ENCODE measurements around the gene ADAM19.

The ADAM19 gene

GRCh38 chr5:157521704-157522029 is 53.9 kb downstream of the ADAM19 start:
- Histone ChIP-seq H3K4me3 (ENCODE audit: low read length) (no peak overlapping the region), H3K4me1 (ENCODE audit: insufficient read depth, low read length) (no peaks in the 10 kb centered on the region), H3K9me3 (ENCODE audit: insufficient read depth, low read depth, low read length) (no peaks in the 10 kb centered on the region), H3K36me3 (ENCODE audit: insufficient read depth, low read length) (peaks cover 12% of the 10 kb centered on the region; the same call in 1 of the 2 replicates), H3K27ac (ENCODE audit: low read depth, low read length) (no peak overlapping the region), H3K27me3 (ENCODE audit: insufficient read depth, low read length) (no peaks in the 10 kb centered on the region), H3K9ac (ENCODE audit: low read depth, low read length) (no peak overlapping the region)
- 95% methylated on average over 5 of the region's 5 CpGs for WGBS

- Histone ChIP-seq H3K27me3 (ENCODE audit: insufficient read depth, low read length) (no peaks in the 10 kb centered on the region), H3K9me3 (ENCODE audit: insufficient read depth, low read depth, low read length) (no peaks in the 10 kb centered on the region), H3K36me3 (ENCODE audit: insufficient read depth, low read length) (peaks cover 12% of the 10 kb centered on the region; the same call in 1 of the 2 replicates), H3K4me1 (ENCODE audit: insufficient read depth, low read length) (no peaks in the 10 kb centered on the region), H3K4me3 (ENCODE audit: low read length) (no peak overlapping the region), H3K9ac (ENCODE audit: low read depth, low read length) (no peak overlapping the region), H3K27ac (ENCODE audit: low read depth, low read length) (no peak overlapping the region)
- 93% methylated on average over 9 of the region's 9 CpGs for WGBS
These were observed 54.5 kb downstream of the ADAM19 start for GRCh38 chr5:157520911-157521703.

DNA sequence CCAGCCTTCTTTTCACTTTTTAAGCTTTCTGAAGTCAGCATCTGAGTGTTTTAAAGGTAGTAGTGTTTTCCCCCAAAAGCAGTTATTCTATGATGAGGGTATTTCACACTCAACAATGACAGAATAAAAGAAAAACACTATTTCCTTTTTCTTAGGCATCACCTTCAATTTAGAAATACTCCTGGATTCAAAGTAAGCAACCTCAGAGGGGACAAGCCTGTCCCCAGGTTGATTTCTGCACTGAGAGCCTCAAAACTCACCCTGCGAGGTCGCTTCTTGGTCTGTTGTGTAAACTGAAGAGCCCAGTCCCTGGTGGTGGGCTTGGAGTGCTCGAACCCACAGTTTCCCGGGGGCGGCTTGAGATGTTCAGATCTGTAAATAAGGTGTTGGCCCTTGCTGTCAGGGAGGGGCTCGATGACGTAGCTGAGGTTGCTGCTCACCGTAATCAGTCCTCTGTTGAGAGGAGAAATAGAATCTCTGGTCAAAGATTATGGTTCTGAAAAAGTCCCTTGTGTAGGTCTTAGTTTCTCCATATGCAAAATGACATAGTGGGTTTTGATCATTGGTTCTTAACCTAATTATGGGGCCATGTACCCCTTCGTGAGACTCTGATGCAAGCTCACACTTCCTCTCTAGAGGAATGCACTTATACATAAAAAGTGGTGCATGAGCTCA is 55.9 kb downstream of the ADAM19 start:
- no peaks in the 10 kb centered on the region for H3K27me3 ChIP-seq (ENCODE audit: insufficient read depth, low read length)
- no peaks in the 10 kb centered on the region for H3K9me3 ChIP-seq (ENCODE audit: insufficient read depth, low read depth, low read length)
- peaks cover 12% of the 10 kb centered on the region; the same call in 1 of the 2 replicates for H3K36me3 ChIP-seq (ENCODE audit: insufficient read depth, low read length)
- 96% methylated on average over 9 of the region's 9 CpGs for WGBS
- no peaks in the 10 kb centered on the region for H3K4me1 ChIP-seq (ENCODE audit: insufficient read depth, low read length)
- no peak overlapping the region for H3K4me3 ChIP-seq (ENCODE audit: low read length)
- no peak overlapping the region for H3K9ac ChIP-seq (ENCODE audit: low read depth, low read length)
- no peak overlapping the region for H3K27ac ChIP-seq (ENCODE audit: low read depth, low read length)

GRCh38 chr5:157518963-157519362 is 56.6 kb downstream of the ADAM19 start:
- Histone ChIP-seq H3K9ac (ENCODE audit: low read depth, low read length) (no peak overlapping the region), H3K36me3 (ENCODE audit: insufficient read depth, low read length) (peaks cover 14% of the 10 kb centered on the region), H3K27ac (ENCODE audit: low read depth, low read length) (no peak overlapping the region), H3K27me3 (ENCODE audit: insufficient read depth, low read length) (no peaks in the 10 kb centered on the region), H3K4me1 (ENCODE audit: insufficient read depth, low read length) (no peaks in the 10 kb centered on the region), H3K4me3 (ENCODE audit: low read length) (no peak overlapping the region), H3K9me3 (ENCODE audit: insufficient read depth, low read depth, low read length) (no peaks in the 10 kb centered on the region)
- WGBS: 97% methylated on average over 6 of the region's 6 CpGs

DNA sequence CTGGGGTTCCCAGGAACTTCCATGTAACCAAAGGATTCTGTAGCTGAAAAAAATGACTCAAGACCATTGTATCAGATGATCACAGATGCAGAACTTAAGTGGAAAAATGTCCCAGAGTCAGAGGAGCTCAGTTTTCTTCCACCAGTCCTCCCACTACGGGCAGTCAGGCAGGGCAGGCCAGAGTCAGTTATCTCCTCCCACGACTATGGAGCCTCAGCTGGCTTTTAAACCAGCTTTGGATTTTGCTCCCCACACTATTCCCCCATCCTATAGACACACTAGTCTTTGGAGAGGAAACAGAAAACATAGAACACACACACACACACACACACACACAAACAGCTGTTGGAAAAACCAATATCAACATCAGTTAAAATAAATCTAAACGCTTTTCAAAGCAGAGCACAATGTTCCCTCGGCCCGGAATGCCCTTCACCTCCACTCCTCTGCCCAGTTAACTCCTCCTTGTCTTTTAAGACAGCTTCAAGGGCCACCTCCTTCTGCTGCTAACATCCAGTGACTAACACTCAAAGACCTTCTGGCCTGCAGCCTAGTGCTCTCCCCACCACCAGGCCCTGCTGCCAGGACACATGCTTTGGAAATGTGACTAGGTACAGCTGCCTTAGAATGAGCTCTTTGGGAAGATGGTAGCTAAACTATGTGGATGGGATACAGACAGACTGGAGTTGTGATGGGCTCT is 58.8 kb downstream of the ADAM19 start:
- no peak overlapping the region for H3K9ac ChIP-seq (ENCODE audit: low read depth, low read length)
- no peaks in the 10 kb centered on the region for H3K4me1 ChIP-seq (ENCODE audit: insufficient read depth, low read length)
- H3K36me3 ChIP-seq (ENCODE audit: insufficient read depth, low read length): peaks cover 26% of the 10 kb centered on the region
- WGBS: 87% methylated on average over 5 of the region's 5 CpGs
- no peak overlapping the region for H3K27ac ChIP-seq (ENCODE audit: low read depth, low read length)
- H3K27me3 ChIP-seq (ENCODE audit: insufficient read depth, low read length): no peaks in the 10 kb centered on the region
- no peaks in the 10 kb centered on the region; the same call in 1 of the 2 replicates for H3K9me3 ChIP-seq (ENCODE audit: insufficient read depth, low read depth, low read length)
- H3K4me3 ChIP-seq (ENCODE audit: low read length): no peak overlapping the region

GRCh38 chr5:157516006-157516405 is 59.6 kb downstream of the ADAM19 start:
- Histone ChIP-seq H3K27me3 (ENCODE audit: insufficient read depth, low read length) (no peaks in the 10 kb centered on the region), H3K27ac (ENCODE audit: low read depth, low read length) (no peak overlapping the region), H3K9ac (ENCODE audit: low read depth, low read length) (no peak overlapping the region), H3K9me3 (ENCODE audit: insufficient read depth, low read depth, low read length) (no peaks in the 10 kb centered on the region; the same call in 1 of the 2 replicates), H3K4me1 (ENCODE audit: insufficient read depth, low read length) (no peaks in the 10 kb centered on the region), H3K36me3 (ENCODE audit: insufficient read depth, low read length) (peaks cover 29% of the 10 kb centered on the region), H3K4me3 (ENCODE audit: low read length) (no peak overlapping the region)
- 92% methylated on average over 3 of the region's 3 CpGs for WGBS

DNA sequence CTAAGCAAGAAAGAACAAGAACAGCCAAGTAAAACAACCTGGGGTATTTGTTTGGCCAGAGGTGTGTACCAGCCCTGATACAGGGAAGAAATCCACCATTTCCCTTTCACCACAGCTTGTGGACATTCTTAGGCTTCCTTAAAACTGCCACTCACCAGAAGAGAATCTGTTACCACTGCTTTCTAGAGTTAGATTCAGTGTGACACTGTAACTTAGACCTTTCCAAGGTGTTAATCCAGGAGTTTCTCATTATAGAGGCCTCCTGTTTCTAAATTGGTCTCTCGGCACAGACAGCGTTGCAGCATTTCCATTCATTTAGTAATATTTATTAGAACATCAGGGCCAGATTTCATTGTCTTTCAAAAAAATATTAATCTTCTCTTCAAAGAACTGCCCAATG is 60.6 kb downstream of the ADAM19 start:
- Histone ChIP-seq H3K27me3 (ENCODE audit: insufficient read depth, low read length) (no peaks in the 10 kb centered on the region), H3K36me3 (ENCODE audit: insufficient read depth, low read length) (peaks cover 35% of the 10 kb centered on the region), H3K4me1 (ENCODE audit: insufficient read depth, low read length) (no peaks in the 10 kb centered on the region), H3K4me3 (ENCODE audit: low read length) (no peak overlapping the region), H3K27ac (ENCODE audit: low read depth, low read length) (no peak overlapping the region), H3K9me3 (ENCODE audit: insufficient read depth, low read depth, low read length) (no peaks in the 10 kb centered on the region; the same call in 1 of the 2 replicates), H3K9ac (ENCODE audit: low read depth, low read length) (no peak overlapping the region)
- WGBS: 100% methylated on average over 2 of the region's 2 CpGs

DNA sequence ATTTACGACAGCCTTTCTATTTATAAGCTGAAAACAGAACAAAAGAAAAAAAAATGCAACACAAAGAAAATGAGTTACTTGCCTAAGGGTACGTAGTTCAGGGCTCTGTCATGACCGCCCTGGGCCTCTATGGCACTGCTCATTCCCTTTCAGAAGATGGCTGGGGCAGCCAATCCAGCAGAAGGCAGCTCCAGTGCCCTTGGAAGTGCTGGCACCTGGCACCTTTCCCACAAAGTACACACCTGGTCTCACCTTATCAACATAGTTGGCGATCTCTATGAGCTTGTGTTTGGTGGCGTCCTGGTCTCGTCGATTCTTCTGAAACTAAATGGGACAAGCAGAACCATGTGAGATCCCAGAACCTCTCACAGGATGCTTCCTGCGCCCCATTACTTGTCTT is 62.4 kb downstream of the ADAM19 start:
- Histone ChIP-seq H3K4me1 (ENCODE audit: insufficient read depth, low read length) (no peaks in the 10 kb centered on the region), H3K9ac (ENCODE audit: low read depth, low read length) (no peak overlapping the region), H3K9me3 (ENCODE audit: insufficient read depth, low read depth, low read length) (no peaks in the 10 kb centered on the region; the same call in 1 of the 2 replicates), H3K27ac (ENCODE audit: low read depth, low read length) (no peak overlapping the region), H3K27me3 (ENCODE audit: insufficient read depth, low read length) (no peaks in the 10 kb centered on the region), H3K4me3 (ENCODE audit: low read length) (no peak overlapping the region), H3K36me3 (ENCODE audit: insufficient read depth, low read length) (peaks cover 31% of the 10 kb centered on the region)
- 98% methylated on average over 8 of the region's 8 CpGs for WGBS

DNA sequence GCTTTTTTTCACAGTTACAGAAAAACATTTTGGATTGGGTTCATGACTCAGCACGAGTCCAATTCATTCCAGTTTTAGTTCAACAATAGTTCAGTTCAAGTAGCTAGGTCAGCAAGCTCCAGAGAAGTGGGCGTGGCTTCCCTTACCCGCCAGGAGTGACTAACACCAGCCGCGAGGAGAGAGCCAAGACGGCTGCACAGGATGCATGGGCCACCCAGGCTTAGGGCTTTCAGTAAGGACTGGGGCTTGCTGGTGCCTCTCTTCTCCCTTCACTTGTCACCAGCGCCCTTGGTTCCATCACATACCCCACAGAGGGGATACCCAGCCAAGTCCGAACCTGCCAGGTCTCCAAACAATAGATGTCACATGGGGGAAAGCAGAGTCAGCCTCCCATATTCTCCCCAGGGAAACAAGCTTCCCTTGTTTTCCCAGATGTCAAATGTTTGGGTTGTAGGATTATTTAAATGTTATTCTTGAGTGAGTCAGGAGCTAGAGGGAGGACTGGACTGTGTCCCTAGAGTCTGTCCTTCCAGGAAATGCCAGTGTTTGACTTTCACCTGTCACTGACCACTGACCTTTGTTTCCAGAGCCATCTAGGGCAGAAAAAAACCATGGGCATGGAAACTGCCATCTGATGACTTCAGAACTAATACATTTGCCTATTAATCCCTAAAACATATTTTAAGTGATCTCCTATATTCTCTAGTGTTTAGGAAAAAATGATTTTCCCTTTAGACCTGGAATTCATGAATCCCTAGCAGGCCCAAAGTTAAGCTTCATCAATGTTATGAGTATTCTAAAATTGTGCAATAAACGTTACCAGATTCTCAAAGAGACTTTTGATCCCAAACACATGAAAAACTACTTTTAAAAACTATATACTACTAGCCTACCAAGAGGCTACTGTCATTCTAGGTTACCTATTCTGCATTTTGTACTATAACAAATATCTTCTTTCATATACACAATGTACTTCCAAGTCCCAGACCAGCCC is 63.6 kb downstream of the ADAM19 start:
- WGBS: 88% methylated on average over 9 of the region's 9 CpGs
- Histone ChIP-seq H3K27ac (ENCODE audit: low read depth, low read length) (no peak overlapping the region), H3K4me1 (ENCODE audit: insufficient read depth, low read length) (no peaks in the 10 kb centered on the region)

GRCh38 chr5:157510682-157511081 is 64.9 kb downstream of the ADAM19 start:
- H3K9ac ChIP-seq (ENCODE audit: low read depth, low read length): no peak overlapping the region
- no peaks in the 10 kb centered on the region; the same call in 1 of the 2 replicates for H3K9me3 ChIP-seq (ENCODE audit: insufficient read depth, low read depth, low read length)
- no peak overlapping the region for H3K27ac ChIP-seq (ENCODE audit: low read depth, low read length)
- H3K4me1 ChIP-seq (ENCODE audit: insufficient read depth, low read length): no peaks in the 10 kb centered on the region
- H3K36me3 ChIP-seq (ENCODE audit: insufficient read depth, low read length): peaks cover 49% of the 10 kb centered on the region
- 97% methylated on average over 3 of the region's 5 CpGs for WGBS
- H3K27me3 ChIP-seq (ENCODE audit: insufficient read depth, low read length): no peaks in the 10 kb centered on the region
- H3K4me3 ChIP-seq (ENCODE audit: low read length): no peak overlapping the region

More for the DNA sequence above, 63.6 kb downstream of the ADAM19 start:
- Histone ChIP-seq H3K27me3 (ENCODE audit: insufficient read depth, low read length) (no peaks in the 10 kb centered on the region), H3K36me3 (ENCODE audit: insufficient read depth, low read length) (peaks cover 37% of the 10 kb centered on the region), H3K9ac (ENCODE audit: low read depth, low read length) (no peak overlapping the region), H3K4me3 (ENCODE audit: low read length) (no peak overlapping the region), H3K9me3 (ENCODE audit: insufficient read depth, low read depth, low read length) (no peaks in the 10 kb centered on the region; the same call in 1 of the 2 replicates)
